ENCODE results near the gene FBXW8.
A peak's percentile ranks its signal among the peaks of the same experiment; 100 is the strongest.

FBXW8 gene

DNA sequence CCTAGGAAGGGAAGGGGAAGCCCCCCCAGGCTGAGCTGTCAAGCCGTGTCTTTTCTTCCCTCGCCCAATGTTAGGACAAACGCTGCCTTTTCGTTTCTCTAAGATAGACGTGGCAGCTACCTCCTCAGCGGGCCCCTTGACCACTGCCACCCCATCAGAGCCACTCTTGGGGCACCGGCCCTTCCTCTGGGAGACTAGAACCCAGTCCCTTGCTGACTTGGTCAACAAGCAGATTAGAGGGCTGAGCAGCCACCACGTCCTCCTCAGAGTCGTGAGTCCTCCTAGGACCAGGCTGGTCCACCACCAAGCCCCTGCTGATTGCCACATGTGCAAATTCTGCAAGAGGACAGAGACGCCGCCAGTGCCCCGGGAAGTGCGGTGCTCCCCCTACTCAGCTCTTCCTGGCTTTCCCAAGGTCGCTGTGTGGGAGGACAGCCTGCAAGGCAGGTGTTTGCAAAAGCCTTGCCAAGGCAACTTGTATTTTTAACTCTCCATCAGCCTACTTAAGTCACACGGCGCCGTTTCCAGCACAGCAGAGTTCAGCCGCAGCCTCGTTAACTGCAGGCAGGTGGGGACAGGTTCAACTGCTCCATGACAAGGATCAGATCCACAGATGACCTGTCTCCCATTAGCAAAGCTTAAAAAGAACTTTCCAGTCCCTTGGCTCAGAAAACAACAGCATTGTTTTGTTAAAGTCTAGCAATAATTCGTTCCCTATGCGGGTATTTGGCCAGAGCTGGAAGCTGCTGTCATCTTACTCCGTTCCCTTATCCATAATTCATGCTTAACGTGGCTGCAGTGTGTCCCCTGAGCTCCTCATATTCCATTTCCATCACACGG lies 122.9 kb downstream of the FBXW8 start:
- no peak overlapping the region for H3K27ac ChIP-seq (replicated peaks; ENCODE audit: low read length)
- DNase-seq (ENCODE audit: low spot score) = no peak
- peak overlapping the region; percentile 70 for H3K23ac ChIP-seq (ENCODE audit: low read depth, low read length, poor library complexity)
- H3K4me1 ChIP-seq (ENCODE audit: control insufficient read depth in 2 of 2, insufficient read depth in 1 of 2, low read depth in 1 of 2, low read length in 2 of 2) = peaks cover 7 to 9% of the 10 kb centered on the region in 2 donors
- H3K9me3 ChIP-seq (replicated peaks in 1 of 2; ENCODE audit: control insufficient read depth in 2 of 2, insufficient read depth in 1 of 2, low read depth in 1 of 2, low read length in 2 of 2) = no peaks in the 10 kb centered on the region
- no peak overlapping the region for H3K4me3 ChIP-seq (ENCODE audit: low read length in 2 of 2)
- H3K27me3 ChIP-seq (ENCODE audit: control insufficient read depth in 3 of 3, insufficient read depth in 3 of 3, low read depth in 1 of 3, low read length in 3 of 3) = no peaks in the 10 kb centered on the region
- H3K9ac ChIP-seq (ENCODE audit: low read depth, low read length, poor library complexity) = no peak overlapping the region
- no peak overlapping the region for H3K4me2 ChIP-seq (ENCODE audit: insufficient read depth, low read length, poor library complexity, severe bottlenecking)
- WGBS, 2 donors (ENCODE audit: extremely low coverage in 2 of 2, insufficient read length in 2 of 2, insufficient replicate concordance in 1 of 2) = no CpG with 5 or more reads among the region's 24 CpGs
- peaks cover 6 to 27% of the 10 kb centered on the region in 2 donors for H3K36me3 ChIP-seq (replicated peaks in 1 of 2; ENCODE audit: control insufficient read depth in 2 of 2, insufficient read depth in 2 of 2, low read length in 2 of 2)
- H2AFZ ChIP-seq (ENCODE audit: low read length) = no peak overlapping the region
- H4K8ac ChIP-seq (ENCODE audit: low read depth, low read length) = peak overlapping the region; percentile 97
- no peak overlapping the region for H2BK120ac ChIP-seq (ENCODE audit: low read depth, low read length)
- H3K4ac ChIP-seq (ENCODE audit: low read length) = no peak overlapping the region
- H3K79me1 ChIP-seq (ENCODE audit: low read depth, low read length) = no peaks in the 10 kb centered on the region
- no peak overlapping the region for H2BK12ac ChIP-seq (ENCODE audit: low read length)
- no peak overlapping the region for H3K18ac ChIP-seq (ENCODE audit: low read length)
- no peak overlapping the region for H2BK5ac ChIP-seq (ENCODE audit: low read length)
- H2BK15ac ChIP-seq (ENCODE audit: low read length) = no peak overlapping the region
- H3K14ac ChIP-seq (ENCODE audit: low read length) = no peak overlapping the region
- H2AK5ac ChIP-seq (ENCODE audit: low read depth, low read length) = no peak overlapping the region
- no peak overlapping the region for H4K91ac ChIP-seq (ENCODE audit: low read depth, low read length, poor library complexity)

- no CpG with 5 or more reads among the region's 10 CpGs for WGBS, 2 donors (ENCODE audit: extremely low coverage in 2 of 2, insufficient read length in 2 of 2, insufficient replicate concordance in 1 of 2)
- no peak overlapping the region for H3K4ac ChIP-seq (ENCODE audit: low read length)
- H3K9ac ChIP-seq (ENCODE audit: low read depth, low read length, poor library complexity) = no peak overlapping the region
- no peak overlapping the region for H2AFZ ChIP-seq (ENCODE audit: low read length)
- H3K79me1 ChIP-seq (ENCODE audit: low read depth, low read length) = no peaks in the 10 kb centered on the region
- H3K27me3 ChIP-seq (ENCODE audit: control insufficient read depth in 3 of 3, insufficient read depth in 3 of 3, low read depth in 1 of 3, low read length in 3 of 3) = no peaks in the 10 kb centered on the region
- H4K91ac ChIP-seq (ENCODE audit: low read depth, low read length, poor library complexity) = no peak overlapping the region
- no peak overlapping the region for H2BK15ac ChIP-seq (ENCODE audit: low read length)
- no peak overlapping the region for H3K23ac ChIP-seq (ENCODE audit: low read depth, low read length, poor library complexity)
- no peak overlapping the region for H2BK5ac ChIP-seq (ENCODE audit: low read length)
- no peak overlapping the region for H2BK12ac ChIP-seq (ENCODE audit: low read length)
- H3K36me3 ChIP-seq (replicated peaks in 1 of 2; ENCODE audit: control insufficient read depth in 2 of 2, insufficient read depth in 2 of 2, low read length in 2 of 2) = peaks cover 2 to 20% of the 10 kb centered on the region in 2 donors
- H3K4me1 ChIP-seq (ENCODE audit: control insufficient read depth in 2 of 2, insufficient read depth in 1 of 2, low read depth in 1 of 2, low read length in 2 of 2) = peaks cover 7 to 9% of the 10 kb centered on the region in 2 donors
- no peak overlapping the region for H2BK120ac ChIP-seq (ENCODE audit: low read depth, low read length)
- no peak overlapping the region for H3K27ac ChIP-seq (replicated peaks; ENCODE audit: low read length)
- no peak overlapping the region for H3K14ac ChIP-seq (ENCODE audit: low read length)
- no peaks in the 10 kb centered on the region for H3K9me3 ChIP-seq (replicated peaks in 1 of 2; ENCODE audit: control insufficient read depth in 2 of 2, insufficient read depth in 1 of 2, low read depth in 1 of 2, low read length in 2 of 2)
- no peak overlapping the region for H3K18ac ChIP-seq (ENCODE audit: low read length)
- no peak for DNase-seq (ENCODE audit: low spot score)
- no peak overlapping the region for H2AK5ac ChIP-seq (ENCODE audit: low read depth, low read length)
- no peak overlapping the region for H3K4me3 ChIP-seq (ENCODE audit: low read length in 2 of 2)
- no peak overlapping the region for H3K4me2 ChIP-seq (ENCODE audit: insufficient read depth, low read length, poor library complexity, severe bottlenecking)
- H4K8ac ChIP-seq (ENCODE audit: low read depth, low read length) = no peak overlapping the region
Measured at GRCh38 chr12:117034249-117034648, 123.5 kb downstream of the FBXW8 start.

GRCh38 chr12:117034701-117035151 lies 124.0 kb downstream of the FBXW8 start:
- Histone ChIP-seq H2BK15ac (ENCODE audit: low read length) (no peak overlapping the region), H3K4me3 (ENCODE audit: low read length in 2 of 2) (no peak overlapping the region)
- no CpG with 5 or more reads among the region's 17 CpGs for WGBS, 2 donors (ENCODE audit: extremely low coverage in 2 of 2, insufficient read length in 2 of 2, insufficient replicate concordance in 1 of 2)

GRCh38 chr12:117035287-117035686 lies 124.5 kb downstream of the FBXW8 start:
- DNase-seq (ENCODE audit: low spot score) = no peak
- no CpG with 5 or more reads among the region's 8 CpGs for WGBS, 2 donors (ENCODE audit: extremely low coverage in 2 of 2, insufficient read length in 2 of 2, insufficient replicate concordance in 1 of 2)
- H2BK5ac ChIP-seq (ENCODE audit: low read length) = peak overlapping the region; percentile 89

More at GRCh38 chr12:117034701-117035151, 124.0 kb downstream of the FBXW8 start:
- no peak overlapping the region for H2AFZ ChIP-seq (ENCODE audit: low read length)
- H3K4ac ChIP-seq (ENCODE audit: low read length) = peak overlapping the region; percentile 13
- peak overlapping the region; percentile 89 for H2BK5ac ChIP-seq (ENCODE audit: low read length)
- no peaks in the 10 kb centered on the region for H3K27me3 ChIP-seq (ENCODE audit: control insufficient read depth in 3 of 3, insufficient read depth in 3 of 3, low read depth in 1 of 3, low read length in 3 of 3)
- no peak overlapping the region for H3K4me2 ChIP-seq (ENCODE audit: insufficient read depth, low read length, poor library complexity, severe bottlenecking)
- no peak overlapping the region for H3K27ac ChIP-seq (replicated peaks; ENCODE audit: low read length)
- no peak overlapping the region for H2BK12ac ChIP-seq (ENCODE audit: low read length)
- no peaks in the 10 kb centered on the region for H3K9me3 ChIP-seq (replicated peaks in 1 of 2; ENCODE audit: control insufficient read depth in 2 of 2, insufficient read depth in 1 of 2, low read depth in 1 of 2, low read length in 2 of 2)
- no peak overlapping the region for H2BK120ac ChIP-seq (ENCODE audit: low read depth, low read length)
- no peak for DNase-seq (ENCODE audit: low spot score)
- no peaks in the 10 kb centered on the region for H3K79me1 ChIP-seq (ENCODE audit: low read depth, low read length)
- no peak overlapping the region for H3K14ac ChIP-seq (ENCODE audit: low read length)
- H3K4me1 ChIP-seq (ENCODE audit: control insufficient read depth in 2 of 2, insufficient read depth in 1 of 2, low read depth in 1 of 2, low read length in 2 of 2) = peaks cover 7 to 9% of the 10 kb centered on the region in 2 donors
- H3K18ac ChIP-seq (ENCODE audit: low read length) = peak overlapping the region; percentile 78
- no peak overlapping the region for H3K23ac ChIP-seq (ENCODE audit: low read depth, low read length, poor library complexity)
- no peak overlapping the region for H4K8ac ChIP-seq (ENCODE audit: low read depth, low read length)
- peaks cover 4 to 16% of the 10 kb centered on the region in 2 donors for H3K36me3 ChIP-seq (replicated peaks in 1 of 2; ENCODE audit: control insufficient read depth in 2 of 2, insufficient read depth in 2 of 2, low read length in 2 of 2)
- no peak overlapping the region for H2AK5ac ChIP-seq (ENCODE audit: low read depth, low read length)
- peak overlapping the region; percentile 9 for H3K9ac ChIP-seq (ENCODE audit: low read depth, low read length, poor library complexity)
- no peak overlapping the region for H4K91ac ChIP-seq (ENCODE audit: low read depth, low read length, poor library complexity)

More at GRCh38 chr12:117035287-117035686, 124.5 kb downstream of the FBXW8 start:
- H3K4me1 ChIP-seq (ENCODE audit: control insufficient read depth in 2 of 2, insufficient read depth in 1 of 2, low read depth in 1 of 2, low read length in 2 of 2) = peaks cover 7 to 9% of the 10 kb centered on the region in 2 donors
- no peak overlapping the region for H2BK12ac ChIP-seq (ENCODE audit: low read length)
- peak overlapping the region; percentile 66 for H3K4ac ChIP-seq (ENCODE audit: low read length)
- no peaks in the 10 kb centered on the region for H3K79me1 ChIP-seq (ENCODE audit: low read depth, low read length)
- H3K4me2 ChIP-seq (ENCODE audit: insufficient read depth, low read length, poor library complexity, severe bottlenecking) = no peak overlapping the region
- H3K23ac ChIP-seq (ENCODE audit: low read depth, low read length, poor library complexity) = no peak overlapping the region
- no peak overlapping the region for H2BK120ac ChIP-seq (ENCODE audit: low read depth, low read length)
- peaks cover 2 to 10% of the 10 kb centered on the region in 2 donors for H3K36me3 ChIP-seq (replicated peaks in 1 of 2; ENCODE audit: control insufficient read depth in 2 of 2, insufficient read depth in 2 of 2, low read length in 2 of 2)
- no peak overlapping the region for H3K9ac ChIP-seq (ENCODE audit: low read depth, low read length, poor library complexity)
- no peak overlapping the region for H3K27ac ChIP-seq (replicated peaks; ENCODE audit: low read length)
- no peak overlapping the region for H2AFZ ChIP-seq (ENCODE audit: low read length)
- no peaks in the 10 kb centered on the region for H3K9me3 ChIP-seq (replicated peaks in 1 of 2; ENCODE audit: control insufficient read depth in 2 of 2, insufficient read depth in 1 of 2, low read depth in 1 of 2, low read length in 2 of 2)
- H4K91ac ChIP-seq (ENCODE audit: low read depth, low read length, poor library complexity) = no peak overlapping the region
- H2BK15ac ChIP-seq (ENCODE audit: low read length) = no peak overlapping the region
- no peak overlapping the region for H4K8ac ChIP-seq (ENCODE audit: low read depth, low read length)
- no peak overlapping the region for H3K14ac ChIP-seq (ENCODE audit: low read length)
- H2AK5ac ChIP-seq (ENCODE audit: low read depth, low read length) = peak overlapping the region; percentile 31
- no peak overlapping the region for H3K4me3 ChIP-seq (ENCODE audit: low read length in 2 of 2)
- peak overlapping the region; percentile 81 for H3K18ac ChIP-seq (ENCODE audit: low read length)
- no peaks in the 10 kb centered on the region for H3K27me3 ChIP-seq (ENCODE audit: control insufficient read depth in 3 of 3, insufficient read depth in 3 of 3, low read depth in 1 of 3, low read length in 3 of 3)

Data from neuronal stem cell (in vitro differentiated cells).